NOMO-1 (cell line): ENCODE measurements around the gene NDUFA8.
"Not testable (repeated sequence)": the region's sequence is repeated elsewhere in the genome, so short reads cannot be mapped to it uniquely, and the experiment has no call there.

Source experiments
- DNase-seq, 2 experiments: peaks; one replicate each; lab custom pipeline; 2025; ENCODE audit not compliant: unreplicated experiment in 2 of 2; lab: John Stamatoyannopoulos, UW

The NDUFA8 gene

DNA sequence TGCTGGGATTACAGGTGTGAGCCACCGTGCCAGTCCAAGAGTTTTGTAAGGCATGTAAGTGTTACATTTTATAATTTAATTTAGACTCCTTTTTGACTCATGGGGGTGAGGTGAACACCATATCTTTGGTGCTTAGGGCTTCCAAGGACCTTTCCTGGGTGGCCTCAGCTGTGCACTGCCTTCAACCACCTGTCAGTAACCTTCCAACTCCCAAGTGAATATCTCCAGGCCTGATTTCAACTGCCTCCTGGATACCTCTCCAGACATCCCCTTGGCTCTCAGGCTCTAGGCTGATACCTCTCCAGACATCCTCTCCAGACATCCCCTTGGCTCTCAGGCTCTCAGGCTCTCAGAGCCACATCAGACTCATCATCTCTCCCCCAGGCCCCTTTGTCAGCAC lies 35.5 kb downstream of the NDUFA8 start:
- no peak for DNase-seq

- DNase-seq: peak; percentile 43 to 52
These were observed 36.5 kb downstream of the NDUFA8 start for GRCh38 chr9:122122903-122123632.

GRCh38 chr9:122122468-122122867 lies 37.1 kb downstream of the NDUFA8 start:
- DNase-seq: no peak

DNA sequence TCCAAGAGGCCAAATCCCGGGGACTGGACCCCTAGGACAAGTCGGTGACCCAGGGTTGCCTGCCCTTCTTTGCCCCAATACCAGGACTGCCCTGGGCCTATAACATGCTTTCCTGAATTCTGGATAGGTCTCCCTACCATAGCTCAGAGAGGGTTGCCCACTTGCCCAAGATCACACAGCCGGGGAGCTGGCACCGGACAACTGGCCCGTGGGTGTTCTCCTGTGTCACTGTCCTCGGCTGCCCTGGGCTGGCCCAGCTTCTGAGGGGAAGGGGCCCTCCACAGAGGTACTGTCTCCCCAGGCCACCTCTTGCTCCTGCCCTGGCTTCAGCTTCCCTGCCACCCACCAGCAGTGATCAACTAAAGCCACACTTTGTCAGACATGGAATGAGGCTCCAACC lies 37.6 kb downstream of the NDUFA8 start:
- no peak for DNase-seq

DNA sequence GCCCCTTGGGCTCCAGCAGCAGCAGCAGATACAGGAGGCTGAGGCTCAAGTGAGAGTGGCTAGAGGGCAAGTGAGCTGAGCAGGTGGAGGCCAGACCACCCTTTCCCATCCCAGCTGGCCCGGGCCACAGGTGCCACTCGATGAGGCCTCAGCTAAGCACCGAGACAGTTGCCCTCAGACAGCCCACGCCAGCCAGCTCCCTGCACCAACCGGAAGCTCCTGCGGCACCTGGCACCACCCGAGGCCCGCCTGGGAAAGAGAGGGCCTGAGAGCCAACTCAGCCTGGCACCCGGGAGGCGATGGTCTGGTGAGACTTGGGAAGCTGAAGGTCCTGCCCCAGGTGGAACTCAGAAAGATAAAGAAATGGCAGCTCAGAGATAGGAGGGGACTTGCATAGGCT lies 38.2 kb downstream of the NDUFA8 start:
- no peak for DNase-seq

GRCh38 chr9:122120316-122121071 lies 39.1 kb downstream of the NDUFA8 start:
- DNase-seq: no peak

GRCh38 chr9:122119721-122120120 lies 39.9 kb downstream of the NDUFA8 start:
- DNase-seq: no peak

- no peak for DNase-seq
These were observed 40.4 kb downstream of the NDUFA8 start for GRCh38 chr9:122119166-122119521.

DNA sequence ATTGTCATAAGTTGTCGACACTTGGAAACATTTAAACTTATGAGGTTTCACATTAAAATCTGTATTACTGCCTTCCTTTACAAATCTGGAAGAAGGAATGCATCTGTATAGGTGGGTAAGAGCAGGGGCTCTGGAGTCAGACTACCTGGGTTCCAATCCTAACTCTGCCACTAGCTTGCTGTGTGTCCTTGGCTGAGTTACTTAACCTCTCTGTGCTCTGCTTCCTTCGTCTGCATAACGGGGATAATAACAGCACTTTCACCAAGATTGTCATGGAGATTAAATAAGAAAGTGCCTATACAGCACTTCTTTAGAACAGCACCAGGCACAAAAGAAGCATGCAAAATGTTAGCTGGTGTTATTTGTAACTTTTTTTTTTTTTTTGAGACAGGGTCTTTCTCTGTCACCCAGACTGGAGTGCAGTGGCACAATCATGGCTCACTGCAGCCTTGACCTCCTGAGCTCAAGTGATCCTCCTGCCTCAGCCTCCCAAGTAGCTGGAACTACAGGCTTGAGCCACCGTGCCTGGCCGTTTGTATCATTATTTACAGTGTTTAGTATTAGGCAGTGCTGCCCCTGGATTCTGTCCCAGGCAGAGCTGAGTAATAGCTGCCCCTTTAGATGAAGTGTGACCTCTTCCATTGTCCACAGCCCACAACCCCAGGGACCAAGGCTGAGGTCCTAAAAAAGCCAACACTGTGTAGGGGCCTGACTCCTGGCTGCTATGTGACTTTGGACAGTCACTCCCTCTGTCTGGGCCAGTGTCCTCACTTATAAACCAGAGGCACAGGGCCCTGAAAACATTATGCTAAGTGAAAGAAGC lies 41.0 kb downstream of the NDUFA8 start:
- no peak for DNase-seq

DNA sequence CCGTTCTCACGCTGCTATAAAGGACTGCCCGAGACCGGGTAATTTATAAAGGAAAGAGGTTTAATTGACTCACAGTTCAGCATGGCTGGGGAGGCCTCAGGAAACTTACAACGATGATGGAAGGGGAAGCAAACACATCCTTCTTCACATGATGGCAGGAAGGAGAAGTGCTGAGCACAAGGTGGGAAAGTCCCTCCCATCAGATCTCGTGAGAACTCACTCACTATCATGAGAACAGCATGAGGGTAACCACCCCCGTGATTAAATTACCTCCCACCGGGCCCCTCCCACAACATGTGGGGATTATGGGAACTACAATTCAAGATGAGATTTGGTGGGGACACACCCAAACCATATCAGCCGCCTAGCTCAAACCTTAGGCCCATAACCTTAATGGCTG lies 42.3 kb downstream of the NDUFA8 start:
- not testable (repeated sequence) for DNase-seq

- no peak for DNase-seq
These were observed 43.0 kb downstream of the NDUFA8 start for GRCh38 chr9:122116448-122117173.

GRCh38 chr9:122116040-122116439 lies 43.5 kb downstream of the NDUFA8 start:
- DNase-seq: no peak

DNA sequence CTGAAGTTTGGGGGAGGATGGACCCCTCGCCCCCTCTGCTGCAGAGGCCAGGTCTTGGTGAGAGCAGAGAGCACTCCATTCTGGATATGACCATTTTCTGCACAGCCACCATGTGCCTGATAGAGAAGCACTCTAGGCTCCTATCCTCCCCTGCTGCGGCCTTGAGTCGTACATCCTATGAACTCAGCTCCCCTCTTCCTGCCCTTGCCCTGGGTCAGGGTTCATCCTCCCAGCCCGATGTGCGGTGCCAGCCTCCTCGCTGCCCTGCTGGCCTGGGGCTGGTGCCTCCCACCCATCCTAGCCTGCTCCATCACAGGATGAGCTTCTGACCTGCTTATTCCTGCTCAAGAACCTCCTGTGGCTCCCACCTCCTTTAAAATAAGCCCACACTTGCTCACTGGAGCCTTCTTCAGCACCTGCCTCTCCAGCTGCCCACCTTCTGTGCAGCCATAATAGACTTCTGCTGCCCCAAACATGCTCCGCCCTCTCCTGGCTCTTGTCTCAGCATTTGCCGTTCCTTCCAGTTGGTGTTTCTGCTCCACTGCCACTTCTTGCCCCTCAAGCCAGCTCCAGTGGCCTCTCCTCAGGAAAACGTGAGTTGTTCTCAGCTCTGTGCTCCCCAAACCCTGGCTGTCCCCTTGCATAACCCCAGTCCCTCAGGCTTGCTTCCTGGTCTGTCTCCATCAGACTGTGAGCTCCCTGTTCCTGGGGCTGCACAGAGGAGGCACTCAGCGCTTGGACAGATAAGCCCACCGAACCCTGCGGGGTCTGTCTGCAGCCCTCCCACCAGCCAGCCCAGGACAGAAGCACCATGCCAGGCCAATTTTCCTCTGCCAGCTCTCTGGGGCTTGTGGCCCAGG lies 44.2 kb downstream of the NDUFA8 start:
- DNase-seq: no peak

- DNase-seq: no peak
These were observed 46.0 kb downstream of the NDUFA8 start for GRCh38 chr9:122113574-122113973.

- DNase-seq: no peak
These were observed 47.3 kb downstream of the NDUFA8 start for GRCh38 chr9:122112238-122112637.

DNA sequence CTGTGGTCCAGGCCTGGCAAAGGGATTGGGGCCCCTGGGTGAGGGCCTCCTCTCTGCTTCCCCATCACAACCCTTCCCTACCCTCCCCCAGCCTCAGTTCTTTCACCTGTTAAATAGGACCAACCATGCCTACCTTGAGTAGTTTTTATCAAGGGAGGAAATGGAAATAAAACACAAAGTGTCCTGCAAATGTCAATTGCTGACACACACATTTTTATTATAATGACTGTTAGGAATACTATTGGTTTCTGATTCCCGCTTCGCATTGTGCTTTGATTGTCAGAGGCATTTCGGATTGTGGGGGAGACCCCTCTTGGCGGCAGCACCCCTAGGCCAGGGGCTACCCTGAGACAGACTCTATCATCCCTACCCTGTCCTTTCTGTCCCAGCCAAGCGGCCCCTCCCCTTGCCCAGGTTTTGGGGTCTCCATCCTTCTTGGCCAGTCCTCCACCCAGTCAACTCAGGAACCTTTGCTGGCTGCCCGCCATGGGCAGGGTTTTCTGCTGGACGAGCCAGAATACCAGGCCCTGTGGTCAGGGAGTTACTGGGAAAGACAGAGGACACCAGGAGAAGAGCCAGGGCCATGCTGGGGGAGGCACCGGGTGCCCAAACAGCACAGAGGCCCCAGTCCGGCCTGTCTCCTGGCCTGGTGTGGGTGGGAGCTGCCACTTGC lies 48.0 kb downstream of the NDUFA8 start:
- no peak for DNase-seq

DNA sequence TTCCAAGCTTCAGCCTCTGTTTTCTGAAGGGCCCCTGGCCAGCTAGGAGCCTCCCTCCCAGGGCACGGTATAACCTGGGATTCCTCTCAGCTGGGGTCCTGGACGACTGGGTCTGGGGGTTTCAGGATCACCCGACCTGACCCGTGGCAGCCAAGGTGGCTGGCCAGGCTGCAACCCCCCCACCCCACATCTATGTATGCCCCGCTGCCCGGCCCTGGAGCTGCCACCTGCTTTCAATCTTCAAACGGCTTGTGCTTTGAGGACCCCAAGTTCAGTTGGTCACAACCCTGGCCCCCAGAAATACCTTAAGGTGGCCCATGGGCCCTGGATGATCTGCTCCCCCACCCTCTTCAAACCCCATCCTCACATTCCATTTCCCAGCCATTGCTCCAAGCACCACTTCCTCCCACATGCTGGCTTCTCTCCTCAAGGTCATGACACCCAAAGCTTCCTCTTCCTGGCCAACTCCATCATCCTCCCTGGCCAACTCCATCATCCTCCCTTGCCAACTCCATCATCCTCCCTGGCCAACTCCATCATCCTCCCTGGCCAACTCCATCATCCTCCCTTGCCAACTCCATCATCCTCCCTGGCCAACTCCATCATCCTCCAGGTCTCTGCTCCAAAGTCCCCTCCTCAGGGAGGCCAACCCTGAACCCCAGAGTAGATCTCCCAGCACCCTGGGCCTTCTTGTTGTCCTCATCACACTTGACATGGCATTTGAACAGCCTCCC lies 49.3 kb downstream of the NDUFA8 start:
- DNase-seq: no peak

- DNase-seq: no peak
These were observed 50.4 kb downstream of the NDUFA8 start for GRCh38 chr9:122109035-122109813.
